ENCODE data around the gene ZBTB1.

ZBTB1 gene

GRCh38 chr14:64572386-64573104, 68.0 kb downstream of the ZBTB1 start:
- H3F3A ChIP-seq (ENCODE audit: insufficient read depth), result no peaks in the 10 kb centered on the region
- H2AFZ ChIP-seq (ENCODE audit: low read depth, low read length, severe bottlenecking), result no peak overlapping the region
- TF ChIP-seq EZH2phosphoT487 (conservative IDR thresholded peaks at IDR 0.05; ENCODE audit: low read length) (no peak), CTCF (IDR thresholded peaks at IDR 0.05; ENCODE audit: insufficient read depth, low read length, poor library complexity, severe bottlenecking) (no peak)

DNA sequence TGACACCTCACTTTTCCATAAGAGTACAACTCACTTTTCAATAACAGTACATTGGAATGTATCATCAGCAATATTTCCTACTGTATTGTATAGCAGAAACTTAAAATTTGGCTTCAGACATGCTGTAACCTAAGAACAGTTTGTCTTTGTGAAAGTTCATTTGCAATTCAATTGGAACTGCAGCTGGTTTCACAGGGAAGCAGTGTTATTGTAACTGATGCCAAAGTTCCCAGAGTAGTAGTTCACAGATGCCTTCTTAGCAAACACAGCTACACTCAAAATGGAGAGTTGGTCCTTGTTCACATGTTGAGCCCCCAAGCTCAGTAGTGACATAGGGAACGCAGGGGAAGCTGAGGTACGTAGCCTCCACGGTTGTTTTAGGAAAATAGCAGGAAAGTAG, 68.5 kb downstream of the ZBTB1 start:
- Histone ChIP-seq H3K9ac (ENCODE audit: low read length) (no peak overlapping the region), H3K79me2 (ENCODE audit: insufficient read depth, low read length) (no peaks in the 10 kb centered on the region), H3K27me3 (ENCODE audit: low read length) (no peaks in the 10 kb centered on the region), H3K36me3 (ENCODE audit: low read length) (no peaks in the 10 kb centered on the region), H3K4me2 (ENCODE audit: low read depth, low read length, poor library complexity, severe bottlenecking) (no peak overlapping the region), H3K9me3 (ENCODE audit: insufficient read depth, low read length) (no peaks in the 10 kb centered on the region), H4K20me1 (ENCODE audit: low read depth, low read length) (no peaks in the 10 kb centered on the region), H2AFZ (ENCODE audit: low read depth, low read length, severe bottlenecking) (no peak overlapping the region), H3F3A (ENCODE audit: insufficient read depth) (no peaks in the 10 kb centered on the region), H3K27ac (ENCODE audit: low read depth, low read length) (no peak overlapping the region), H3K4me3 (ENCODE audit: insufficient read depth, low read length, poor library complexity, severe bottlenecking) (no peak overlapping the region), H3K9me2 (replicated peaks; ENCODE audit: insufficient read depth, low read length) (no peaks in the 10 kb centered on the region)
- TF ChIP-seq CTCF (IDR thresholded peaks at IDR 0.05; ENCODE audit: insufficient read depth, low read length, poor library complexity, severe bottlenecking) (no peak), EZH2phosphoT487 (conservative IDR thresholded peaks at IDR 0.05; ENCODE audit: low read length) (no peak)

More at GRCh38 chr14:64572386-64573104, 68.0 kb downstream of the ZBTB1 start:
- no peaks in the 10 kb centered on the region for H3K9me2 ChIP-seq (replicated peaks; ENCODE audit: insufficient read depth, low read length)
- H3K79me2 ChIP-seq (ENCODE audit: insufficient read depth, low read length), result no peaks in the 10 kb centered on the region
- H3K9ac ChIP-seq (ENCODE audit: low read length), result no peak overlapping the region
- H3K27me3 ChIP-seq (ENCODE audit: low read length), result no peaks in the 10 kb centered on the region
- no peak overlapping the region for H3K27ac ChIP-seq (ENCODE audit: low read depth, low read length)
- H3K9me3 ChIP-seq (ENCODE audit: insufficient read depth, low read length), result no peaks in the 10 kb centered on the region
- H4K20me1 ChIP-seq (ENCODE audit: low read depth, low read length), result no peaks in the 10 kb centered on the region
- H3K36me3 ChIP-seq (ENCODE audit: low read length), result no peaks in the 10 kb centered on the region
- H3K4me2 ChIP-seq (ENCODE audit: low read depth, low read length, poor library complexity, severe bottlenecking), result no peak overlapping the region
- no peak overlapping the region for H3K4me3 ChIP-seq (ENCODE audit: insufficient read depth, low read length, poor library complexity, severe bottlenecking)
